CD4-positive, CD25-positive, alpha-beta regulatory T cell (primary cell): ENCODE results near the gene DGKA. TPM values are rescaled to one million over a fixed set of nuclear protein-coding genes. Genes with fewer than 3 reads are reported as not detected.

Experiments
- ATAC-seq, 2 donors: fragments of 150-1000 bp; cut with Tn5 transposase; one replicate each; pipeline ENCODE4 v1.10.0; 2021; ENCODE audit warnings: low read depth in 2 of 2, moderate number of reproducible peaks in 2 of 2, moderate library complexity in 1 of 2
- DNase-seq, 3 donors: peaks; one replicate each; pipeline versions ENCODE4 v3.0.0 to v3.0.0-alpha.2; 2012 to 2022; ENCODE audit warnings: mixed read lengths in 1 of 3
- H3K27ac ChIP-seq: one replicate; pipeline ENCODE4 v1.7.0; 2013; ENCODE audit warnings: mild to moderate bottlenecking, low read length; ENCODE audit not compliant: insufficient read depth, poor library complexity, severe bottlenecking
- H3K27me3 ChIP-seq: one replicate; pipeline ENCODE4 v1.7.0; 2013; ENCODE audit warnings: low read length; ENCODE audit not compliant: control insufficient read depth, insufficient read depth
- H3K36me3 ChIP-seq: one replicate; pipeline ENCODE4 v1.7.0; 2013; ENCODE audit warnings: mild to moderate bottlenecking, low read length, moderate library complexity; ENCODE audit not compliant: control insufficient read depth, insufficient read depth
- H3K4me1 ChIP-seq: 2 replicates; pipeline ENCODE4 v1.7.0; 2013; ENCODE audit warnings: mild to moderate bottlenecking, low read length; ENCODE audit not compliant: insufficient read depth, control insufficient read depth, poor library complexity, severe bottlenecking
- H3K4me3 ChIP-seq: one replicate; pipeline ENCODE4 v1.7.0; 2013; ENCODE audit warnings: low read depth, mild to moderate bottlenecking, low read length, moderate library complexity
- H3K9me3 ChIP-seq, 2 experiments: 1 replicate in 1 of 2; 2 replicates in 1 of 2; pipeline ENCODE4 v1.7.0; 2013; ENCODE audit warnings: low read length in 2 of 2, mild to moderate bottlenecking in 1 of 2, moderate library complexity in 1 of 2; ENCODE audit not compliant: control insufficient read depth in 2 of 2
- H3K27ac Mint-ChIP-seq, 3 donors: one replicate each; pipeline ENCODE4 v1.8.0; 2020 to 2022; ENCODE audit warnings: mild to moderate bottlenecking in 3 of 3, mixed read lengths in 3 of 3, moderate library complexity in 2 of 3
- H3K27me3 Mint-ChIP-seq: one replicate; pipeline ENCODE4 v1.8.0; 2022; ENCODE audit warnings: mild to moderate bottlenecking, mixed read lengths
- H3K36me3 Mint-ChIP-seq: one replicate; pipeline ENCODE4 v1.8.0; 2020; ENCODE audit warnings: mixed read lengths
- H3K4me1 Mint-ChIP-seq, 4 donors: one replicate each; pipeline ENCODE4 v1.8.0; 2020 to 2022; ENCODE audit warnings: mixed read lengths in 4 of 4, mild to moderate bottlenecking in 1 of 4
- H3K4me3 Mint-ChIP-seq, 4 donors: one replicate each; pipeline ENCODE4 v1.8.0; 2020 to 2022; ENCODE audit warnings: mild to moderate bottlenecking in 4 of 4, mixed read lengths in 4 of 4, moderate library complexity in 3 of 4
- H3K9me3 Mint-ChIP-seq, 7 donors: one replicate each; pipeline ENCODE4 v1.8.0; 2020 to 2022; ENCODE audit warnings: mixed read lengths in 7 of 7, mild to moderate bottlenecking in 3 of 7, moderate library complexity in 2 of 7
- polyA plus RNA-seq, 4 donors: library from polyadenylated mRNA; unstranded; fragments of 300-500 nt; fragmentation: Illumina TruSeq; gene quantifications; one replicate each; pipeline ENCODE4 v1.2.3, GENCODE V29; 2021
- total RNA-seq: library from RNA; stranded (reverse); gene quantifications from one replicate; pipeline ENCODE4 v1.2.3, GENCODE V29; 2022

Gene DGKA
- total and polyA plus RNA-seq, 5 donors from 2014 or later, result 225 to 1,086 (median 270) TPM

GRCh38 chr12:55925870-55926737 is 4.9 kb upstream of the DGKA start:
- no peak for ATAC-seq
- H3K36me3 ChIP-seq, result peaks cover 20% of the 10 kb centered on the region
- no peaks in the 10 kb centered on the region for H3K9me3 ChIP-seq
- peaks cover 64% of the 10 kb centered on the region for H3K4me1 ChIP-seq
- peak in 1 of 3 donors; percentile 29 for DNase-seq
- peak overlapping the region; percentile 95 to 98 (median 97) for H3K27ac Mint-ChIP-seq
- peak overlapping the region; percentile 90 to 100 (median 98) for H3K4me3 Mint-ChIP-seq
- H3K36me3 Mint-ChIP-seq, result peaks cover 19% of the 10 kb centered on the region
- no peaks in the 10 kb centered on the region for H3K27me3 ChIP-seq
- H3K4me1 Mint-ChIP-seq, result peaks cover 33 to 71% (median 51%) of the 10 kb centered on the region in 4 donors
- H3K27me3 Mint-ChIP-seq, result peaks cover 28% of the 10 kb centered on the region
- peak overlapping the region; percentile 94 for H3K4me3 ChIP-seq
- peaks cover 0 to 3% (median 0%) of the 10 kb centered on the region in 7 donors for H3K9me3 Mint-ChIP-seq
- H3K27ac ChIP-seq, result peak overlapping the region; percentile 92

- Mint-ChIP-seq H3K36me3 (peaks cover 25% of the 10 kb centered on the region), H3K4me1 (peaks cover 28 to 62% (median 45%) of the 10 kb centered on the region in 4 donors)
These were observed 4.0 kb upstream of the DGKA start for GRCh38 chr12:55926738-55927587.

GRCh38 chr12:55927588-55928502 is 3.1 kb upstream of the DGKA start, which contains the start of gene PYM1:
Gene PYM1 (minus strand): TSS chr12:55927894. CDS start chr12:55927761, 133 bp downstream.
- peaks cover 24% of the 10 kb centered on the region for H3K36me3 Mint-ChIP-seq
- H3K4me1 Mint-ChIP-seq, result peaks cover 28 to 56% (median 38%) of the 10 kb centered on the region in 4 donors
- peaks cover 28% of the 10 kb centered on the region for H3K27me3 Mint-ChIP-seq

More at GRCh38 chr12:55926738-55927587, 4.0 kb upstream of the DGKA start:
- Mint-ChIP-seq H3K27ac (peak overlapping the region; percentile 97 to 98 (median 97)), H3K4me3 (peak overlapping the region; percentile 90 to 100 (median 98)), H3K27me3 (peaks cover 28% of the 10 kb centered on the region), H3K9me3 (peaks cover 0 to 4% (median 0%) of the 10 kb centered on the region in 7 donors)
- ATAC-seq (peak; percentile 40 to 45), DNase-seq (peak; percentile 86 to 98 (median 87))
- Histone ChIP-seq H3K9me3 (no peaks in the 10 kb centered on the region), H3K4me3 (peak overlapping the region; percentile 94), H3K27me3 (no peaks in the 10 kb centered on the region), H3K36me3 (peaks cover 17% of the 10 kb centered on the region), H3K27ac (peak overlapping the region; percentile 92), H3K4me1 (peaks cover 55% of the 10 kb centered on the region)

GRCh38 chr12:55929306-55929791 is 1.6 kb upstream of the DGKA start:
- H3K27ac ChIP-seq, result peak overlapping the region; percentile 92
- Mint-ChIP-seq H3K9me3 (peaks cover 0 to 4% (median 0%) of the 10 kb centered on the region in 7 donors), H3K36me3 (peaks cover 30% of the 10 kb centered on the region), H3K4me3 (peak overlapping the region; percentile 90 to 100 (median 98)), H3K4me1 (peaks cover 22 to 59% (median 43%) of the 10 kb centered on the region in 4 donors), H3K27ac (peak overlapping the region; percentile 97 to 99 (median 98)), H3K27me3 (peaks cover 28% of the 10 kb centered on the region)
- no peaks in the 10 kb centered on the region for H3K9me3 ChIP-seq
- H3K4me1 ChIP-seq, result peaks cover 62% of the 10 kb centered on the region
- H3K27me3 ChIP-seq, result no peaks in the 10 kb centered on the region
- H3K36me3 ChIP-seq, result peaks cover 6% of the 10 kb centered on the region
- DNase-seq (peak; percentile 83 to 98 (median 94)), ATAC-seq (peak; percentile 59 to 61)
- peak overlapping the region; percentile 94 for H3K4me3 ChIP-seq

More at GRCh38 chr12:55927588-55928502, 3.1 kb upstream of the DGKA start, which contains the start of gene PYM1:
- peak; percentile 54 to 96 (median 72) for DNase-seq
- H3K4me3 Mint-ChIP-seq, result peak within 1 kb of the TSS; percentile 90 to 100 (median 98)
- peaks cover 0 to 4% (median 0%) of the 10 kb centered on the region in 7 donors for H3K9me3 Mint-ChIP-seq
- H3K27ac Mint-ChIP-seq, result peak within 1 kb of the TSS; percentile 97 to 99 (median 98)
- ATAC-seq, result peak; percentile 22 to 24
- Histone ChIP-seq H3K4me3 (peak within 1 kb of the TSS; percentile 94), H3K27me3 (no peaks in the 10 kb centered on the region), H3K27ac (peak within 1 kb of the TSS; percentile 92), H3K36me3 (peaks cover 13% of the 10 kb centered on the region), H3K4me1 (peaks cover 51% of the 10 kb centered on the region), H3K9me3 (no peaks in the 10 kb centered on the region)

GRCh38 chr12:55931317-55931779 is 386 bp downstream of the DGKA start:
- Histone ChIP-seq H3K9me3 (no peaks in the 10 kb centered on the region), H3K36me3 (peaks cover 8% of the 10 kb centered on the region), H3K27ac (peak overlapping the region; percentile 92), H3K4me3 (peak overlapping the region; percentile 99), H3K27me3 (no peaks in the 10 kb centered on the region), H3K4me1 (peaks cover 62% of the 10 kb centered on the region)
- peaks cover 25% of the 10 kb centered on the region for H3K27me3 Mint-ChIP-seq
- H3K9me3 Mint-ChIP-seq, result peaks cover 0 to 4% (median 0%) of the 10 kb centered on the region in 7 donors
- peaks cover 9 to 63% (median 43%) of the 10 kb centered on the region in 4 donors for H3K4me1 Mint-ChIP-seq
- DNase-seq (no peak), ATAC-seq (no peak)
- peak overlapping the region; percentile 97 to 98 (median 98) for H3K27ac Mint-ChIP-seq
- H3K36me3 Mint-ChIP-seq, result peaks cover 42% of the 10 kb centered on the region
- peak overlapping the region; percentile 90 to 100 (median 98) for H3K4me3 Mint-ChIP-seq

GRCh38 chr12:55931780-55932550 is 1.0 kb downstream of the DGKA start:
- Mint-ChIP-seq H3K9me3 (peaks cover 0 to 4% (median 0%) of the 10 kb centered on the region in 7 donors), H3K36me3 (peaks cover 45% of the 10 kb centered on the region), H3K27ac (peak overlapping the region; percentile 97 to 98 (median 98)), H3K4me3 (peak overlapping the region; percentile 90 to 100 (median 98)), H3K4me1 (peaks cover 11 to 65% (median 46%) of the 10 kb centered on the region in 4 donors), H3K27me3 (peaks cover 19% of the 10 kb centered on the region)
- H3K4me3 ChIP-seq, result peak overlapping the region; percentile 99
- H3K27me3 ChIP-seq, result no peaks in the 10 kb centered on the region
- H3K27ac ChIP-seq, result peak overlapping the region; percentile 92
- H3K36me3 ChIP-seq, result peaks cover 15% of the 10 kb centered on the region
- H3K9me3 ChIP-seq, result no peaks in the 10 kb centered on the region
- ATAC-seq (no peak), DNase-seq (peak; percentile 19 to 55 (median 27))
- H3K4me1 ChIP-seq, result peaks cover 64% of the 10 kb centered on the region
